GM18951 (cell line): ENCODE data around the gene GINM1.

ENCODE experiments used
- POLR2A ChIP-seq: IDR thresholded peaks from 4 replicates; pipeline ENCODE4 v1.6.1; 2011; ENCODE audit warnings: mild to moderate bottlenecking; ENCODE audit not compliant: insufficient read length, insufficient read depth; ENCODE audit errors: extremely low read depth
- in situ Hi-C: fragments of 300-500 bp; cut with MboI; formaldehyde crosslinking; loops from one replicate; pipeline ENCODE4 v1.12.0; 2022; ENCODE audit warnings: low sequenced_read_pairs, mixed read lengths, inconsistent platforms; ENCODE audit not compliant: unreplicated experiment

GINM1 gene, protein sequence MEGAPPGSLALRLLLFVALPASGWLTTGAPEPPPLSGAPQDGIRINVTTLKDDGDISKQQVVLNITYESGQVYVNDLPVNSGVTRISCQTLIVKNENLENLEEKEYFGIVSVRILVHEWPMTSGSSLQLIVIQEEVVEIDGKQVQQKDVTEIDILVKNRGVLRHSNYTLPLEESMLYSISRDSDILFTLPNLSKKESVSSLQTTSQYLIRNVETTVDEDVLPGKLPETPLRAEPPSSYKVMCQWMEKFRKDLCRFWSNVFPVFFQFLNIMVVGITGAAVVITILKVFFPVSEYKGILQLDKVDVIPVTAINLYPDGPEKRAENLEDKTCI

DNA sequence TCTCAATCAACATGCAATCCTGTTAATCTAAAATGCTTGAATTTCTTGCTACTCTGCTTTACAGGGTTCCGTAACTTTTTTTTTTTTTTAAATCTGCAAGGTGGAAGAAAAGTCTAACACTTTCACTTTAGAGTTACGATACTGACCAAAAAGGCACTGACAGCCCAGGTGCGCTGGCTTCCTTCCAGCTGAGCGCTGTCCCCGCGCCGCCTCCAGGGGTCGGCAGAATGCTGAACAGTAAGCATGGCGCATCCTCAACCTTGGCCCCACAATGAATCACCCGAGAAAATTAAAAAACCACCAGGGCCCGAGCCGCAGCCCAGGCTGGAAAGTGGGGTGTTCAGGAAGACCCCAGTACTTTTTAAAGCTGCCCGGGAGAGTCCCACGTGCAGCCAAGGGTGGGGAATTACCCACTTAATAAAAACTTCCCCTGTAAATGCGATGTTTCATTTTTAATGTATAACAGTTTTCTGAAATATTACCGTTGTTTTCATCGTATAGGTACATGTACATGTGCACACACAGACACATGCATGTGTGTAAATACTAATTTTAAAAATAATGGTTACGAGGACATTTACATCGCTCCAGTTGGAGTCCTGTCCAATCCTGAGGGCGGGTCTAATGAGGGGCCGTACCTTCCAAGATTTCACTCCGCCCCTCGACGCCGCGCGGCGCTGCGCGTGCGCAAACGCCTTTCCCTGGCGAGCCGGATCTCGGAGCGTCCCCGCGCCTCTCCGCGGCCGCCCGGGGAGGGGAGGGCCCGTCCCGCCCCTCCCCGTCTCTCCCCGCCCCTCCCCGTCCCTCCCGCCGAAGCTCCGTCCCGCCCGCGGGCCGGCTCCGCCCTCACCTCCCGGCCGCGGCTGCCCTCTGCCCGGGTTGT lies at the start of gene GINM1:
Gene GINM1 (plus strand): TSS at position 849 of the 883 bp plus-strand sequence. CDS start 40 bp downstream, outside the sequence.
- no peak for TF ChIP-seq POLR2A
- in situ Hi-C loops, result no loop called here

GRCh38 chr6:149529650-149530049 lies 36.5 kb upstream of the GINM1 start:
- in situ Hi-C loops, result no loop called here
- no peak for TF ChIP-seq POLR2A

- in situ Hi-C loops, result no loop called here
- TF ChIP-seq POLR2A, result no peak
These were observed 31.4 kb upstream of the GINM1 start for GRCh38 chr6:149534742-149535141.

DNA sequence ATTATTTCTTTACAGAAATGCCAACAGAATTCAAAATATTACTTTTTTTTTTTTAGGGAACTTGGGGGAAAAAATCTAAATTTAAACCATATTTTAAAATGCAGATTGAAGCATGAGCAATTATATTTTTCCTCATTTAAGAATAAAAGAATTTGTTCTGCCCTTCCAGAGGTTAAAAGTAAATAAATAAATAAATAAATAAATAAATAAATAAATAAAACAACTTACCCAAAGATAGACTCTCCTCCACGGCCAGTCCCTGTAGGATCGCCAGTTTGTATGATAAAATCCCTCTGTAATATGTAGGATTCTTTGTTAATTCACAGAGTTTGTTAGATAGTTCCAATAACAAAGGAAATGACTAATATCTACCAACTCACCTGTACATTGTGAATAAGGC lies 25.0 kb upstream of the GINM1 start:
- in situ Hi-C loops, result no loop called here
- TF ChIP-seq POLR2A, result no peak

DNA sequence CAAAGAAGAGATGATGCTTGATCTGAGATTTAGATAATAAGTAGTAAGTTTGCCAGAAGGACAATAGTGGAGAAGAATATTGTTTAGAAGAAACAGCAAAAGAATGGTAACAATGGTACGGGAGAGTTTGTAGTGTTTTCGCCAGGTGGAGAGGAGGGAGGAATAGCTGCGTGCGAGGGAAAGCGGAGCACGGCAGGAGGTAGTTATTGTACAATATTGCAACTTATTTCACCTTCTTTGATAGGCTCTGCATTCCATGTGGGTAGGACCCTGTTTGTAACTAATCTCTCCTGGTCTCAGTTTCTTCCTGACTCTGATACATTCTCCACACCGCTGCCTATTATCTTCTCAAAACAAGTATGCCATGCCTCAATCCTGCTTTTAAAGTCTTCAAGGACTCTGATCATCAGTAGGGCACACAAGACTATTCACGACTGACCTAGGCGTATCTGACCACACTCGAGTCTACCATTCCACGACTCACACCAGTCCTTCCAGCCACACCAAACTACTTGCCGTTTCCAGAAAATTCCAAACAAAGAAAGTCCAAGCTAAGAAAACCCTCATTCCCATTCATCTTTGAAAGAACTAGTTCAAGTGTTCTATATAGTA lies 21.4 kb upstream of the GINM1 start:
- TF ChIP-seq POLR2A, result no peak
- in situ Hi-C loops, result no loop called here

DNA sequence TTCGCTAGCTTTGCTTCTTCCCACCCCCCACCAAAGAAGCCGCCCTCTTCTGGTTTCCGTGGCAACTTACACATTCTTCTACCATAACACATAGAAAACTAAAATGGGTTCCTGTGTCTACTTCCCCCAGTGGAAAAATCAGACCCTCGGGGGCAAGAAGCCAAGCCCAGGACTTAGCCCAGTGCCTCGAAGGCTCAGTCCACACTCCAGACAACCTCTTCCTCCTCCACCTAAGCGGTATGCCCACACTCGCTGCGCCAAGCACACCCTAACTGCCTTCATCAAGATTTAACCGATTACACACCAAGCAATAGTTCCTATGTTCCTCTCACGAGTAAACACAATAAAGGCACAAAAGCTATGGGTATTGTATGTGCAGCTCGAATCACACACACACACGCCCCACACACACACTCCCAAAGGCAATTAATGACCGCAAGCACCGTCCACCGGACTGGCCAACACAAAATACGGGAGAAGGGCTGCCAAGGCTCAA lies 20.9 kb upstream of the GINM1 start:
- in situ Hi-C loops, result no loop called here
- TF ChIP-seq POLR2A, result no peak

DNA sequence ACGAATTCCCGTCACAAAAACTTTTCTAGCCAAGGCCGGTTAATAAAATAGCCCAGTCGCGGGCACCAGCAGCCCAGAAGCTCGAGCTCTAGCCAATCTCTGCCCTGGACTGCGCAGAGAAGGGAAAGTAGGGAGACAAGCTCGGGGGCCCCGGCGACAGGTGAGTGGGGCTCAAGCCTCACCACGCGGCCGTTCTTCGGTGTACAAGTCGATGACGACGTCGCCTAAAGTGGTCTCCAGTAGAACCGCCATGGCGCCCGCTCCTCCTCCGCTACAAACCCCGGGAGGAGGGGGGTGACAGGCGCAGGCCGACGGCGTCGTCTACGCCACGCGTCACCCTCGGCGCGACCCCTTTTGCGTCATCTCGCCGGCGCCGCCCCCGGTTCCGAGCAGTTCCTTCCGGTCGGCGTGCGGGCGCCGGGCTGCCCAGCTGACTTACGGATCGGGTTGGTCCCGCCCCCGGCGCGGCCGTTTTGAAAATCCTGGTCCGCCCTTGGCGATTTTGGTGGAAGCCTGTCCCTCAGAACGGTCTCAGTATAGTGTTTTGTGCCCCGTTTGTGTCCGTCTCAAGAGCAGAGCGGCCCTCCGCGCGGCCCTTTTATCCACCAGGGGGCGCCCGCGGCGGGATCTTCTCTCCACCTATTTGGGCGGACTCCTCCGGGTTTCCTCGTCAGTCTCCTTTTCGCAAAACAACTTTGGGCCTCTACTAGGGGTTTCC lies 20.3 kb upstream of the GINM1 start, which contains the start of gene PPIL4:
Gene PPIL4 (minus strand): TSS at position 290 of the 718 bp plus-strand sequence. CDS start 38 bp downstream, at position 252.
- in situ Hi-C loops, result no loop called here
- peak; percentile 85 for TF ChIP-seq POLR2A

DNA sequence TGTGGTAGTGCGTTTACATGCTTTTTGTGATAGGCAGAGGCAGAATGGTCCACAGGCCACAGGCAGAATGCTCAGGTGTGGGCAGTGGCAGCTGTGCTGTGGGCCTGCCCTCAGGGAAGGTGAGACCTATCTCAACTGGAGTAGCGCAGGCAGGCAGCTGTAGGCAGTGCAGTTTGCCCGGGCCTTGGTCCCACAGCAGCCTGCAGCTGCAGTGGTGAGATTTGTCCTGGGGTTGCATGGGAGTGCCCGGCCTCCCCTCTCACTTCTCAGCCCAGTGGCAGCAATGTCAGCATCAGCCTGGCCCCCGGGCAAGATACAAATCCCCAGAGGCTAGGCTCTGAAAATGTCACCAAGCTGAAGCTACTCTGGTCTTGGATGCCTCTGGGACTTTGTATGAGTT lies 14.3 kb upstream of the GINM1 start:
- in situ Hi-C loops, result no loop called here
- no peak for TF ChIP-seq POLR2A

DNA sequence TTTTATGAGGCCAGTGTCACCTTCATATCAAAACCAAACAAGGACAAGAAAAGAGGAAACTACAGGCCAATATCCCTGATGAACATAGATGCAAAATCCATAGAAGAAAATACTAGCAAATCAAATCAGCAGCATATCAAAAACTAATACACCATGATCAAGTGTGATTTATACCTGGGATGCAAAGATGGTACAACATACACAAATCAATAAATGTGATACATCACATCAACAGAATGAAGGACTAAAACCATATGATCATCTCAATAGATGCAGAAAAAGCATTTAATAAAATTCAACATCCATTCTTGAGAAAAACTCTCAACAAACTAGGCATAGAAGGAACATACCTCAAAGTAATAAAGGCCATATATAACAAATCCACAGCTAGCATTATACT lies 8.1 kb upstream of the GINM1 start:
- in situ Hi-C loops, result no loop called here
- no peak for TF ChIP-seq POLR2A

- in situ Hi-C loops, result no loop called here
- no peak for TF ChIP-seq POLR2A
These were observed 6.8 kb upstream of the GINM1 start for GRCh38 chr6:149559389-149559788.

GRCh38 chr6:149560736-149561135 lies 5.4 kb upstream of the GINM1 start:
- no peak for TF ChIP-seq POLR2A
- in situ Hi-C loops, result no loop called here

DNA sequence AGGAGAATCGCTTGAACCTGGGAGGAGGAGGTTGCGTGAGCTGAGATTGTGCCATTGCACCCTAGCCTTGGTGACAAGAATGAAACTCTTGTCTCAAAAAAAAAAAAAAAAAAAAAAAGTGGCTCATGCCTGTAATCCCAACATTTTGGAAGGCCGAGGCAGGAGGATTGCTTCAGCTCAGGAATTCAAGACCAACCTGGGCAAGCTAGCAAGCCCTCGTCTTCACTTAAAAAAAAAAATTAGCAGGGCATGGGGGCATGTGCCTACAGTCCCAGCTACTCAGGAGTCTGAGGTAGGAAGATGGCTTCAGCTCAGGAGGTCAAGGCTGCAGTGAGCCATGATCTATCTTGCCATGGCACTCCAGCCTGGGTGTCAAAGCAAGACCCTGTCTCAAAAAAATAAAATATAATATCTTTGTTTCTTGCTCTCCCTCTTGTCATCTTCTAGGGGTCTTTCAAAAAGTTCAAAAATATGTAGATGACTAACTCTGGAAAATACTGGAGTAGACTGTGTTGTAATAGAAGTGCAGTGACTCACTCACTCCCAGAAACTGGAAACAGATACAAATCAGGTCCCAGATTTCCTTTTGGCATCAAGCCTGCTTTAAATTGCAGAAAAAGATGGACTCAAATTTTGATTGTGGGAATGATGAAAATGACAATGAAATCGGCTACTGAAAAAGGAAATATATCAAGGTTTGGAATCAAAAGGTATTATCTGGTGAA lies 2.8 kb upstream of the GINM1 start:
- in situ Hi-C loops, result no loop called here
- no peak for TF ChIP-seq POLR2A
